HG02943 (cell line): ENCODE measurements around the gene TRAM2.

Experiments
- ATAC-seq: cut with Tn5 transposase; IDR thresholded peaks from one replicate; pipeline ENCODE4 v1.9.1; 2021; ENCODE audit warnings: mild to moderate bottlenecking, low read depth, moderate library complexity; ENCODE audit not compliant: unreplicated experiment

TRAM2 gene

DNA sequence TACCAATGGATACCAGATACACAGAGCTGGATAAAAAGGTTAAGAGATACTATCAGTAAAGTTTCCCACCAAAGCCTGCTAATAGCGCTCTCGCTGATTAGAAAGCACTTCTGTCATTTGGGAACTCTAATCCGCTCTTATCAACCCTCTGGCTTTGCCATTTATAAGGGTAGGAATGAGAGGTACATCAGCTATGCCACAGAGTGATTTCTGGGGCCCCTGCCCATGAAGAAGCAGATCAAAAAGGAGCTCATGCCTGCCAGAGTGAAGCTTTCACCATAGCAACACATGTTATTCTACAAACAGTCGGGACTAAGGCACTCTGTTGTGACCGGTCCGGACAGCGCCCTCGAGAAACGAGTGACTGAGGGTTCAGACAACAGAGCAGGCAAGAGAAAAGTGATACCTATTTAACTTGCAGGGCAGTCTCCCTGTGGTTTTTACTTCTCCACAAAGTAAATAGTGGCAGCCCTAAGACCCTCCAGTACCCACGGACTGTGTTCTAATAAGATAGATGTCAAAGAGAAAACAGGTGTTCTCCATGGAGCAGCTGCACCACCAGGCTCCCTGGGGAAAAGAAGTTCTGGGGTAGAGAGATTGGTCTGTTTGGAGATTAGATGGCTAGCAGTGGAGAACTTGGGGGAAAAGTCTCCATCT lies 5.6 kb downstream of the TRAM2 start:
- no peak for ATAC-seq

DNA sequence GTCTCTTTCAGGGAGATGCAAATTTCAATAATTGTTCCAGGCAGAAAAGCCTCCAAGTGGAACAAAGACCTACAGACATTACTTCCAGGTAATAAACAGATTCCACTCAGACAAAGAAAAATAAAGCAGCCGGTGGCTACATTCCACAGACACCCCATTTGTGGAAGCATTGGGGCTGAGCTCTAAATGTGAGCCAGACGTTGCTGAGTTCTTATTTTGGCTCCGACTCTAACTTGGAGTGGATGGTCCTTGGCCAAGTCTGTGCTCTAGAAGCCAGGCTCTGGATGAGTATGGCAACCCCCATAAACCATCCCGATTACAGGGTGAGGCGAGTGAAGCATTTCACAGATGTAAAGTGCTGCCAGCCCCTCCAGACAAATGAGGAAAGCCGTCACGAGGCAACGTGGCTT lies 6.6 kb downstream of the TRAM2 start:
- ATAC-seq: no peak

DNA sequence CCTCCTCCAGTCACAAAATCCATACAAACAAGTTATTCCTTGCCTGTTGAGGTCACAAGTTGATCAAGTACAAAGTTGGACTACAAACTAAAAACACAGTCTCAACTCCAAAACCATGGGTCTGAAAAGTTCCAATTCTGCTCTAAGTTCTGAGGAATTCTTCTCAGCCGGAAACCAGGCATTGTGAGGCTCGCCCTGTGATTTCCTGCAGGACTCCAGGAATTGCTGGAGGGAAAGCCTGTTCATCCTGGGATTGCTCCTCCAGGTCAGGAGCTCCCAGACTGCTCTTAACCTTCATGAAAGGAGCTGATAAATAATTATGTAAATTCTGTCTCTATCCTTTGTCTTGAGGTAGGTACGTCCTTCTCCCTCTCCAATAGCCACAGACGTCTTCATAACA lies 8.5 kb downstream of the TRAM2 start:
- ATAC-seq: no peak

DNA sequence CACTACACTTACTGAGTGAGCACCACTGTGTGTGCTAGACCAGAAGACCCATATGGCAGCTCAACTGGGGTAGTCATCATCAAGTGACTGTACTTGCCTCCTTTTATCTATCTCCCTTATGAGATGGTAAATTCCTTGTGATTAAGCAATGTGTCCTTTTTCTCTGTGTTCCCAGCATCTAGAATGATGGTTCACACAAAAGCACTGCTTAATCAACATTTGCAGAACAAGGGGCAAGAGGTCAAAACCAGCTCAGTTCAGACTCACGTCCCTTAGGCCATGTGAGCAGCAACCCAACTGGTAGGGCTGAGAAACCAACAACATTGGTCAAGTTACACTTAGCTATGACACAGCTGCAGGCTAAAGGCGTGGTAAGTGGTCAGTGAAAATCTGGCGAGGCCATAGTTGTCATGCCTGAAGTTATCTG lies 10.0 kb downstream of the TRAM2 start:
- no peak for ATAC-seq

DNA sequence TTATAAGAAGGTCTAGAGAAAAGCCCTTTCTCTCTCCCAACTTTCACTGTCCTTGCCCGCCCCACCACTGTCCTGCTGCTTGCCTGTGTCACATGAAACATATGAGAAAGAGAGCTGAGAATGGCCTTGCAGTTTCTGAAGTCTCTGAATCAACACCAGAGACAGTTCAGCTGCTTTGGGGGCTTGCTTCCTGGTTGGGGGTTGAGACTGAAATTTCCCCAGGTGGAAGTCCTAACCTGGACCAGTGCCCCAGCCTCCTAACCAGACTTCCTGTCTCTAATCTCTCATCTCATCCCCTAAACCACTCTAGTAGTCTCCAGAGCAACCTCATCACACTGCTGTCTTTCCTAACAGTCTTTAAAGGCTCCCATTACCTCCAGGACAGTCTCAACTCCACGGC lies 10.7 kb downstream of the TRAM2 start:
- ATAC-seq: no peak

DNA sequence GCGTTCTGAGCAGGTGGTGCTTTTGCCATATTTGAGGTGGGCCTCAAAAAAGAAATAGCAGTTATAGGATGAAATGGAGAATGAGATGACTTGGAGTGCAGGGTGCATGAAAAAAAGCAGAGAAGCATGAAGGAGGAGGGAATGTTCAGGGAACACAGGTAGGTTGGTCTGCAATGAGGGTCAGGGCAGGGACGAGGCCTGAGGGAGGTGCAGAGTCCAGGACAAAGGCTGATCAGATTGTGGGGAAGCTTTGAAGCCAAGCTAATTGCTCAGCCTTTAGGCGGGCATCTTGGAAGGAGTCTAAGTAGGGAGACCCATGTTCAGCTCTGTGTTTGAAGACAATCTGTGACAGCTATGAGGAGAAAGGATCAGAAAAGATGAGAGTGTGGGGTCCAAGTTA lies 12.0 kb downstream of the TRAM2 start:
- no peak for ATAC-seq

DNA sequence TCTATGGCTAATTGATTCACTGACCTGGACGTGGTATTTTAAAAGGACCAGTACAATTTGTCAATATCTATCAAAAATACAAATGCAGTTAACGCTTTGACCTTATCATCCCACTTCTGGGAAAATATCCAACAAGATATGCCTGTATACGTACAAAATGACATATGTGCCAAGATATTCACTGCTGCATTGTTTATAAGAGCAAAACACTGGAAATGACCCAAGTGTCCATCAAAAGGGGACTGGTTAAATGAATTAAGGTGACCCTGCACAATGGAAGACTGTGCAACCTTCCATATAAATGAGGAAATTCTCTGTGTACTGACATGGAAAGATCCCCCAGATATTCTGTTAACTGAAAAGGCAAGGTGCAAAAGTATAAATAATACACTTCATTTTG lies 13.9 kb downstream of the TRAM2 start:
- ATAC-seq: no peak

DNA sequence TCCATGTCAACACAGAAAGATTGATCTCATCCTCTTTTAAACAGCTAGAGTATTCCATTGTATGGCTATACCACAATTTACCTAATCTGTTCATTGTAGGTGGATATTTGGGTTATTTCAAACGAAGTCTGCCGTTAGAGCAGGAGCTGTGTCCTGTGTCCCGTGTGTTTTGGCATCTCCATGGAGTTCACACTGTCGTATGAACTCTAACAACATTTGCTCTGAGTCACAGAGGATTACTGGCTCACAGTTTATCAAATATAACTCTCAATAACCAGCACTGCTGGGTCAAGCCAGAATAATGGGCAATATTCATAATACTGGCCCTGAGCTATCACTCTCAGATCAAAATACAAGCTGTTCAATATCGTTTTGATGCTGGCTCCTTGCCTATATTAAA lies 16.4 kb downstream of the TRAM2 start:
- ATAC-seq: no peak

DNA sequence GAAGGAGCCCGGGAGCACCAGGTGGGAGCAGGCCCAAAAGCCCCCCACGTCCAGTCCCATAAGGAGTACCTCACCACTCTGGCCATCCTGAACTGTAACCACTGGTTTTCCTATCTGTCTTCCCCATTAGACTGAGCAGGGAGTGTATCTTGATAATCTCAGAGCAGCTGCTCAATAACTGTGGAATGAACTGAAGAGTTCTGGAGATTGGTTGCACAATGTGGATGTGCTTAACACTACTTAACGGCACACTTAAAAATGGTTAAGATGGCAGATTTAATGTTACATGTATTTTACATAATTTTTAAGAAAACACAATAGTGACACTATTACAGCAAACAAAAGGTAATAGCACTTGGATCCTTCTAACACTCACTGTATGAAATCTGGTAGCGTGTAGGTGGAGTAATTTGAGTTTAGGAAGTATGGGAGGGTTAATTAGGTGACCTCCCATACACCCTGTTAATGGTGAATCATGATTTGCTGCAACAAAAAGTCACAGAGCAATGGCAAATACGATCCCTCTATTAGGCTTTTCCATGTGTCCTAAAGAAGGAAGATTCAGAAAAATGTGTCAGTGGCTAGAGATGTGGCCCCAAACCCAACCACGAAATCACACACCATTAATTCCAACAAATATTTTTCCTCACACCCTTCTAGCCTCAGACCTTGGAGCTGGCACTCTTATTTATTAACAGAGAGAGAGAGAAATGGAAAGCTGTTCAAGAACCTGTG lies 18.4 kb downstream of the TRAM2 start:
- no peak for ATAC-seq

DNA sequence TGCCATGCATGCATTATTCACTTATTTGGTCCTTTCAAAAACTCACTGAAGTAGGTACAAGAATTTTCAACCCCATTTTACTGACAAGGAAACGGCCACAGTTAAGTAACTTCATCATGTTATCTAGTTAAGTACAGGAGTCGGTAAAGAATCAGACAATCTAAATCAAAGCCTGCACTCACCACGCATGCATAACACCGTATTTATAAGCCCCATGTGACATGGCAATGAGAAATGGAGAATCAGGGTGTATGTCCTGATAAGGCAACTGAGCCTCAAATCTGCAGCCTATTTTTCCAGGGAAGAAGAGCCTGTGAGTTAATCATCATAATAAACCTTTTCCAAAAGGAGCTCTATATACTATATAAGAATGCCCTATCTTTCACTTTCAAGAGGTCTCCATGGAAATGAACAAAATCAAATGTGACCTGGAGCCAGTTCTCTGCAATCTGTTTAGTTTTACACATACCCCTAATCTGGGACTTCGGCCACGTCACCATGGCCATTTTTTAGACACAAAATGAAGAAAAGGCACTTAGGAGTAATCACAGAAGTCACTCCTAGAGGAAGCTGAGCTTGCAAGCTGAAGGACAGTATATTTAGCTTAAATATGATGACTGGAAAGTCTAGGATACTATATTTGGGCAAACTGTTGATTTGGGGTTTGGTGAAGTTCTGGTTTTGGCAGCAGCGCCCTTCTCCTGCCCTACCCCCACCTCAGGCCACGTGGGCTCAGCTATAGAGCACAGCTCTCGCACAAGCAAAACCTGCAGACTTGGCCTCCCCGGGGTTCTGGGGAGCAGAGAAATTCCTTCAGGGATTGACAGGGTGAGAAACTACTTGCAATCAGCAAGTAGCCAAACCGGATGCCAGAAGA lies 19.2 kb downstream of the TRAM2 start:
- no peak for ATAC-seq

DNA sequence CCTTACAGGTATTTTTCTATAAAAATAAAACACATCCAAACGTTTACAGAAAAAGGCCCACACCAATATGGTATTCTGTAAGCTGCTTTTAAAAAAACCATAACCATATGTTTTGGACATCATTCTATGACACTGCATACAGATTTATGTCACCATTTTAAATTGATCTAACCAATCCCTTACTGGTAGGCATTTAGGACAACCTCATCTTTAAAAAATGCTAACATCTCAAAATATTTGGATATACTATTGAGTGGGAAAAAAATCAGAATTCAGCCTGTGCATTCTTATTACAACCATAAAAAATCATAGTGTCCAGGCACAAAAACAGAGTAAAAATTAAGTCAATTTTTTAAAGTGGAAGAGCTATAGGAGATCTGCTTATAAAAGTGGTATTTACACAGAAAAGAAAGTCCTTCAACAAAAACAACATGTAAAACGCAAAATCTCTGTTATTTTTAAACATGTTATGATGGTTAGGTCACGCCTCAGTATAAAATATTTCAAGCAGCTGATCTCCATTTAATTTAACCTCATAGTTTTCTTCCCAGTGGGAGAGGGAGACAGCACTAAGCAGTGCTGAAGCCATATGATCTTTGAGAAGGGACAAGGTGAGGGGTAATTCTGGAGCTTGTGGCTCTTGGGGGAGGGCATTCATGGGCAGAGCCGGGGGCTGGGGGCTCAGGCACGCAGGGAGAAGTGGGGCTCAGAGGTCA lies 21.2 kb downstream of the TRAM2 start:
- ATAC-seq: no peak

DNA sequence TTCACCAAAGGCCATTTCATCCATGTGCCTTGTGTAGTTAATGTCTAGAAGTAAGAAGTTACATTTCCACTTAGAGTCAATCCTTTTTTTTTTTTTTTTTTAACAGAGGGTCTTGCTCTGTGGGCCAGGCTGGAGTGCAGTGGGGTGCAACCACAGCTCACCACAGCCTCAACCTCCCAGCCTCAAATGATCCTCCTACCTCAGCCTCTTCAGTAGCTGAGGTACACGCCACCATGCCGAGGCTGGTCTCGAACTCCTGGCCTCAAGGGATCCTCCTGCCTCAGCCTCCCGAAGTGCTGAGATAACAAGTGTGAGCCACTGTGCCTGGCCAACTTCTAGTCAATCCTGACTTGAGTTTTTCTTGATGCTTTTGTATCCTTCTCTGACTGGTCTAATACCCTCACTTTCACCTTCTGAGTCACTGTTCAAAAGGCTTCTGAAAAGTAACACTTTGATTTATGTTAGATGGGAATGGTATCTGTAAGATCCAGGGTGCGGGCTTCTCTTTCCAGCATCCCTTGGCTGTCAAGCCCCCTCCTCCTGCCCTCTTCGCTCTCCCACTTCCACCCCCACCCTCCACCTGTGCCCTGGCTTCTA lies 22.1 kb downstream of the TRAM2 start:
- ATAC-seq: no peak

DNA sequence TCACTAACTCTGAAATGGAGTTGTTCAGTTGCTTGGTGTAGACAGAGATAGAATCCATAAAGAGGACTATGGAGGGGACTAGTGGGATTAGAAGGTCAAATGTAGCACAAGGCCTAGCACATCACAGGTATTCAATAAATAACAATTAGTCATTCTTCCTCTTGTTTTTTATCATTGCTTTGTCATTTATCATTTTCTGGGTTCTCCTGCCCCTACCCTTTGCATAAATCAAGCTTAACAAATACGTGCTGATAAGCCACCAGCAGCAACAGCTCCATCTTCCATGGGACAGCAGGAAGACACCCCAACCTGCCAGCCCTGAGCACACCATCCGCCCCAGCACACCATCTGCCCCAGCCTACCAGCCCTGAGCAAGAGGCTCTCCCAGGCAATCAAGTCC lies 23.1 kb downstream of the TRAM2 start:
- ATAC-seq: no peak

DNA sequence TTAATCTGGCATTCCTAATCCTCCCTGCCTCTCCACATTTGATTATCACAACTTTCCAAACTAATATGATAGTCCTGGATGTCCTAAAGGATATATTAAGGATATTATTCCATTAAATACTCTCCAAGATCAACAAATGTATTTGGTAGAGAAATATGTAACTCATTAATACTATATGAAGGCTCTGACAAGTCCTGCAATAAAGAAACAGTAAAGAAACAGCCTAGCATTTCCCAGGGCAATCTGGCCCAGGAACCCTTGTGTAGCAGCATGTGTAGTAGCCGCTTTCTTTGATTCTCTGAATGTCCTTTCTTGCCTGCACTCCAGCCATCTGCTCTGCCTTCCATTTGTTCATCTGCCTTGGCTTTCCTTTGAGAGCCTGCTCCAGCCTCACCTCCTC lies 23.7 kb downstream of the TRAM2 start:
- no peak for ATAC-seq

DNA sequence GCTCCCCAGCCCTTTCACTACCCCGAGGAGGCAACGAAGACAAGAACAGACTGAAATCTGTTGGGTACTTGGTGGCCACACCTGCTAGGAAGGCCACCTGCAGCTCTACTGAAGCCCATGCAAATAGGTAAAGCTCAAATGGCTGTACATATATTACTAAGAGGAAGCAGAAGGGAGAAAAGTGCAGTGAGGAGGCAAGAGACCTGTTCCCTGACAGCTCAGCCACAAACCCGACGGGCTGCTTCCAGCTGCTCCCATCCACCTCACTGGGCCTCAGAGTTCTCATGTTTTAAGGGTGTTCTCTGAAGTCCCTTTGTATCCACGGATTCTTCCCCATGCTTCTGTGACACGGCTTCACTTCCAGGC lies 24.6 kb downstream of the TRAM2 start:
- peak; percentile 82 for ATAC-seq

DNA sequence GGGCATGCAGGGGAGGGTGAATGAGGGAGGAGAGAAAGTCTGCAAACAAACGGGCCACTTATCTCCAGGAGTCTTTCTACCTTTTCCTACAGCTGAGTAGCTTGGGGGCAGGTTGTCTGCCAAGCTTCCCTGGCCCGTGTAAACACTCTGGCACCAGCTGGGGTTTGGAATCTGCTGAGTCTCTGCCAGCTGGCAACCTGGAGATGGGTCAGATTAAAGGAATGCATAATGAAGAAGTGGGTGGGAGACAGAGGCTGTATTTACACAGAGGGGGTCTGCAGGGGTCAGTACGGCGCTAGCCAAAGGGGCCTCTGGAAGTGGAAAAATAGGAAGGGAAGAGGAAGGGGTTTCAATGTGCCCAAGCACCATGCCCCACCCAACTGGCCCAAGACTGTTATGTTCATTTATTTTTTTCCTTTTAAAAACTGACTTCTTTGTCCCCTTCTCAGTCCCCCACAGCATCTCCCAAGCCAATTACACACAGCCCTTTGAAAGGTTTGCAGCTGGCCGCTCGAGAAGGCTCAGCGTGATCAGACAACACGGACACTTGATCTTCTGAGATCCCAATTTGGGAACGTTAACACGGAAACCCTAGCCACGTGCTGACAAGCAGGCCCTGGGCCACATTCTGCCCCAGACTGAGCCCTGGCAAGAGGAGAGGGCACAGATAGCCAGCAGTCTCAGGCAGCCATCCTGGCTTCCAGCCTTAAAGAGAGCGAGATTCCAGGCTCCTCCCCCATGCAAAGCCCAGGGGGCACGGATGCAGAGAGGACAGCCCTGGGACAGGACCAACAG lies 25.2 kb downstream of the TRAM2 start:
- ATAC-seq: no peak

DNA sequence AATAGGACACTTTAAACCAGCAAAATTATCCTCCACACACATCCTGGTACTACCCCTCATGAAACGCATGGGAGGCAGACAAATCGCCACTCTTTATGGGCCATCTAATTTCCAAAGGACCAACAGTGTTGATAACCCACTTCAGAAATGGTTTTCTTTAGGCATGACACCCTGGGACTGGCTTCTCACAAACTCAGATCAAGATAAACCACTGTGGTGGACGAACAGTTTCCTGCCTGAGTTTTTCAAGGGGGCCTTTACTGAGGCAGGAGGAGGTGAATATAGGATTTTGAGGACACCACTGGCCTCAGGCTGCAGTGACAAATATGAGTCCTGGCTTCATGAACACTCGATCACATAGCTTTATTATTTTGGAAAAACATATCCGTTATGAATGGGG lies 26.0 kb downstream of the TRAM2 start:
- no peak for ATAC-seq

DNA sequence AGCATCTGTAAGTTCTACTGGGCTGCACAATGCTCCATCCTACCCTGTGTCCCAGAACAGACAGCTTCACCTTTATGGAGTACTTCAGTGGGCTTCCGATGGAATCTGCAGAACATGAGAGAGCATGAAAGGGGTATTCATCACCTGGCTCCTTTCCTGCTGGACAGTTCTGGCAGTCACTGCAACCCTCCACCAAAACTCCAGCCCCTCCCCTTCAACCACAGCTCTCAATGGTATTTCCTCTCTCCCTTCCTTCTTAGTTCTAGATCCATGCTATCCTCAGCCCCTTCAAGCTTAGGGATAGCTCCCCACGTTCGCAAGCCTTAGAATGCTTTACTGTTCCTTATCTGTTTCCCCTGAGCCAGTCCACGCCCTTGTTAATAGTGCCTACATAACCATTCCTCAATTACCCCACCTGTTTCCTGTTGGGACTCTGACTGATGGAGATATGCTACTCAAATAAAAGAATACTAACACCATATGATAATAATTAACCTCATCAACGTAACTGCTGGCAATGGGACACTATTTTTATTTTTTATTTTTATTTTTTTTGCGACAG lies 26.8 kb downstream of the TRAM2 start:
- no peak for ATAC-seq

DNA sequence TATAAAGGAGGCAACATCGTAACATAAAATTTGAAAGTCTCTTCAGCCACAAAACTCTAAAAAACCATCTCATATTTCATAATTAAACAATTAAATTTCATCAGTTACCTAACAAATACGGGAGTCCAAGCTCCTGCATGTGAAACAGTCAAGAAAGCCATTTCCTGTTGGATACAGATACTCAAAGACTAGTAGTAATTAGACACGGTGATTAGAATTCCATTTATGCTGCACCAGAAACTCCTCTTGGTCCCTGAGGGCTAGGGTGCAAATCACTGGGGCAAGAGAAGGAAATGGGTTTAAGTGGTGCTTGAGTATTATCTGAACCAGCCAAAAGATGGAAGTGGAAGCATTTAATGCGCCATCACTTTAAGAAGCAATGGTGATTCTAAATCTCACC lies 27.4 kb downstream of the TRAM2 start:
- ATAC-seq: no peak
